Heart left ventricle (tissue), 16 donors: ENCODE measurements around the gene NOP9. TPM values are rescaled to one million over a fixed set of nuclear protein-coding genes. Genes with fewer than 3 reads are reported as not detected.

Experiments used
- ATAC-seq, 4 donors: fragments of 200-7000 bp; cut with Tn5 transposase; one replicate each; pipeline ENCODE4 v1.9.1; 2020 to 2022; ENCODE audit warnings: moderate library complexity in 4 of 4, mild to moderate bottlenecking in 3 of 4, moderate number of reproducible peaks in 1 of 4
- DNase-seq, 5 donors: peaks; one replicate each; pipeline ENCODE4 v3.0.0-alpha.2; 2020
- H3K27ac ChIP-seq, 12 donors: fragments of 200-600 bp; sonication (generic) in 4 of 12; one replicate each; pipeline versions ENCODE4 v1.5.0 to v1.8.0; 2016 to 2022; ENCODE audit warnings: mild to moderate bottlenecking in 2 of 12
- H3K27me3 ChIP-seq, 9 donors: fragments of 200-600 bp; sonication (generic) in 2 of 9; one replicate each; pipeline versions ENCODE4 v1.5.1 to v1.8.0; 2016 to 2022; ENCODE audit warnings: mild to moderate bottlenecking in 3 of 9
- H3K36me3 ChIP-seq, 9 donors: fragments of 200-600 bp; sonication (generic) in 2 of 9; one replicate each; pipeline versions ENCODE4 v1.5.0 to v1.8.0; 2018 to 2022; ENCODE audit warnings: mild to moderate bottlenecking in 2 of 9
- H3K4me1 ChIP-seq, 12 donors: fragments of 200-600 bp; sonication (generic) in 4 of 12; one replicate each; pipeline versions ENCODE4 v1.5.0 to v1.8.0; 2016 to 2022; ENCODE audit warnings: mild to moderate bottlenecking in 3 of 12
- H3K4me3 ChIP-seq, 12 donors: fragments of 200-600 bp; sonication (generic) in 4 of 12; one replicate each; pipeline versions ENCODE4 v1.5.0 to v1.8.0; 2017 to 2022; ENCODE audit warnings: mild to moderate bottlenecking in 9 of 12, moderate library complexity in 4 of 12
- H3K9me3 ChIP-seq, 12 donors: fragments of 200-600 bp; sonication (generic) in 4 of 12; one replicate each; pipeline versions ENCODE4 v1.5.0 to v1.8.0; 2016 to 2022; ENCODE audit warnings: mild to moderate bottlenecking in 1 of 12
- POLR2A ChIP-seq, 2 donors: fragments of 450-650 bp; IDR thresholded peaks; one replicate each; pipeline ENCODE4 v1.6.1; 2017; ENCODE audit warnings: antibody characterized with exemption in 2 of 2, mild to moderate bottlenecking in 2 of 2, moderate library complexity in 2 of 2
- WGBS, 4 donors: extraction: QIAGEN DNeasy Blood & Tissue Kit in 2 of 4; methylation state at CpG; one replicate each; pipeline versions ENCODE4 v1.1.5 to v1.1.7; 2013 to 2018; 5-methylcytosine and 5-hydroxymethylcytosine counted together
- intact Hi-C, 10 donors: fragments of 100-400 bp; cut with DNase I; formaldehyde crosslinking; loops; one replicate each; pipeline versions ENCODE4 v1.11.1 to v1.14.2; 2022
- polyA plus RNA-seq, 2 donors: library from polyadenylated mRNA; stranded (reverse); fragments of 200-250 nt; gene quantifications; one replicate each; pipeline ENCODE4 v1.2.3, GENCODE V29; 2013
- total RNA-seq, 9 donors: library from RNA; depleted of rRNA in 2 of 9; stranded (reverse); fragments of >200 nt in 2 of 9; fragmentation: NEBNext Ultra II Directional in 3 of 9; extraction: Animal tissue kit (Norgen Biotek cat#: 25700) in 3 of 9; gene quantifications; one replicate each; pipeline versions ENCODE4 v1.1.0 to v1.2.4, GENCODE V29; 2016 to 2023
- TF ChIP-seq, protein P1 (sequence below), 12 donors: fragments of 200-600 bp; sonication (generic) in 4 of 12; IDR thresholded peaks; one replicate each; pipeline versions ENCODE4 v1.5.0 to v1.8.0; 2018 to 2022; ENCODE audit warnings: antibody characterized with exemption in 12 of 12, mild to moderate bottlenecking in 5 of 12
- donor health status: ischemic (EF 13 %, LVEDD 7.1; RV severe dilation, severe dysfunction).
- donor health status: healthy with polysubstance abuse.
- donor health status: DM: no; HTN: yes; CAD: no.
- donor health status: DM: no; HTN: no; CAD: no.
- donor health status: ischemic (EF 25% LVEDD 6.9; RV normal size, moderate dysfunction).
- donor health status: ischemic (EF 25% LVEDD 5.7; RV mildly dilated, moderate dysfunction).
- donor health status: healthy.
- donor health status: DM: yes; HTN: yes; CAD: no.
- donor health status: ischemic (EF 35%, LVEDD 5.7; RV mildly dilated, moderate dysfunction).
- donor health status: nonischemic (EF 11% LVEDD 7.7; RV severe dilation, severe dysfunction).
- donor health status: DM: yes; HTN: yes; CAD: no.
- donor health status: PGD.
- donor health status: ischemic (EF 29% LVEDD 5.4; RV normal size, mild dysfunction).
- donor health status: nonischemic (EF 23%, LVEDD 6.1; RV moderate dilation, normal function).

NOP9 gene
- total and polyA plus RNA-seq, 11 donors = 13.5 to 34.0 (median 27.8) TPM

DNA sequence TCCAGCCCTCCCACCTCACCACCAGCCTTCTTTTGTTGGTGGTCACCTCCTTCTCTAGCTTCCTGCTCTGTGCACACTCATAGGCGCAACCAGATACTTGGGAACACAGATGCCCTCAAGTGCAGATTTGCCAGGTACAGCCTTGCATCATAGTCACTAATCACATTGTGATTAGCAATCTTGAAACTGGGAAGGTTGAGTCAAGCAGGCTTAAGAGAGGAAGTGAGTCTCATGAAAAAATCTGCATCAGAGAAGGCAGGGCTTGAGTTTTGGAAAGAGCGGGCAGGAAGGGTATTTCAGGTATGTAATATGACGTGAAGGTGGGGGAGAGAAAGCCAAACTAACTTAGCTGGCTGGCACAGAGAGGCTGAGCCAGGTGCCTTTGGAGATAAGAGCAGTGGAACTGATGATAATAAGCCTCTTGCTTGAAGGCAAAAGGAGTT, 25.5 kb upstream of the NOP9 start:
- peak in 1 of 4 donors; percentile 9 for ATAC-seq
- intact Hi-C loops = no loop called here
- peak overlapping the region in 4 of 12 donors; percentile 8 to 97 (median 30) for H3K27ac ChIP-seq

DNA sequence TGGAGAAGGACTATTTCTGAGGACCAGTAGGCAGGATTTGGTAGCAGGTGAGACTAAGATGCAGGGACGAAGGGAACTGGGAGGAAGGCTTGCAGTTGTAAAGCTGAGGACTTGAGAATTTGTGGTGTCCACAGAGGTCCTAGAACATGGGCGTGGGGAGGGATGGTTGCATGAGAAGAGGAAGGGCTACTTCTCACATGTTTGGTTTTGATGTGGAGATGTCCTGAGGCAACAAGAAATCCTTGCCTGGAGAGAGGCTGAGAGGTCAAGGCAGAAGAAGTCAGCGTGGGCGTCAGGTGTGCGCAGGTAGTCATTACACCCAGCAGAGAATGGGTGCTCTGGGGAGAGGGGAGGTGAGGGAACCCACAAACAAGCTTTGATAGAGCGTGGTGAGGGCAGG, 22.6 kb upstream of the NOP9 start:
- H3K4me1 ChIP-seq = peaks cover 0 to 93% (median 16%) of the 10 kb centered on the region in 12 donors
- H3K27me3 ChIP-seq = no peaks in the 10 kb centered on the region
- intact Hi-C loops = no loop called here
- no peak for DNase-seq
- WGBS, 4 donors = 94 to 96% (median 95%) methylated on average over 6 of the region's 6 CpGs
- H3K9me3 ChIP-seq = no peaks in the 10 kb centered on the region
- no peak for TF ChIP-seq POLR2A (IDR thresholded peaks at IDR 0.05)
- TF ChIP-seq, protein P1, sequence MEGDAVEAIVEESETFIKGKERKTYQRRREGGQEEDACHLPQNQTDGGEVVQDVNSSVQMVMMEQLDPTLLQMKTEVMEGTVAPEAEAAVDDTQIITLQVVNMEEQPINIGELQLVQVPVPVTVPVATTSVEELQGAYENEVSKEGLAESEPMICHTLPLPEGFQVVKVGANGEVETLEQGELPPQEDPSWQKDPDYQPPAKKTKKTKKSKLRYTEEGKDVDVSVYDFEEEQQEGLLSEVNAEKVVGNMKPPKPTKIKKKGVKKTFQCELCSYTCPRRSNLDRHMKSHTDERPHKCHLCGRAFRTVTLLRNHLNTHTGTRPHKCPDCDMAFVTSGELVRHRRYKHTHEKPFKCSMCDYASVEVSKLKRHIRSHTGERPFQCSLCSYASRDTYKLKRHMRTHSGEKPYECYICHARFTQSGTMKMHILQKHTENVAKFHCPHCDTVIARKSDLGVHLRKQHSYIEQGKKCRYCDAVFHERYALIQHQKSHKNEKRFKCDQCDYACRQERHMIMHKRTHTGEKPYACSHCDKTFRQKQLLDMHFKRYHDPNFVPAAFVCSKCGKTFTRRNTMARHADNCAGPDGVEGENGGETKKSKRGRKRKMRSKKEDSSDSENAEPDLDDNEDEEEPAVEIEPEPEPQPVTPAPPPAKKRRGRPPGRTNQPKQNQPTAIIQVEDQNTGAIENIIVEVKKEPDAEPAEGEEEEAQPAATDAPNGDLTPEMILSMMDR (IDR thresholded peaks at IDR 0.05) = no peak
- no peaks in the 10 kb centered on the region for H3K36me3 ChIP-seq
- peak overlapping the region in 1 of 12 donors; percentile 87 for H3K27ac ChIP-seq
- no peak overlapping the region for H3K4me3 ChIP-seq
- ATAC-seq = no peak

More for the DNA sequence above, 25.5 kb upstream of the NOP9 start:
- H3K4me1 ChIP-seq = peaks cover 0 to 76% (median 15%) of the 10 kb centered on the region in 12 donors
- no peak for DNase-seq
- 48 to 67% (median 58%) methylated on average over 3 of the region's 3 CpGs for WGBS, 4 donors
- no peak overlapping the region for H3K4me3 ChIP-seq
- H3K9me3 ChIP-seq = no peaks in the 10 kb centered on the region
- H3K36me3 ChIP-seq = peaks cover 0 to 9% (median 3%) of the 10 kb centered on the region in 9 donors
- no peaks in the 10 kb centered on the region for H3K27me3 ChIP-seq
- TF ChIP-seq POLR2A (IDR thresholded peaks at IDR 0.05) = no peak
- TF ChIP-seq, protein P1 (IDR thresholded peaks at IDR 0.05) = no peak

DNA sequence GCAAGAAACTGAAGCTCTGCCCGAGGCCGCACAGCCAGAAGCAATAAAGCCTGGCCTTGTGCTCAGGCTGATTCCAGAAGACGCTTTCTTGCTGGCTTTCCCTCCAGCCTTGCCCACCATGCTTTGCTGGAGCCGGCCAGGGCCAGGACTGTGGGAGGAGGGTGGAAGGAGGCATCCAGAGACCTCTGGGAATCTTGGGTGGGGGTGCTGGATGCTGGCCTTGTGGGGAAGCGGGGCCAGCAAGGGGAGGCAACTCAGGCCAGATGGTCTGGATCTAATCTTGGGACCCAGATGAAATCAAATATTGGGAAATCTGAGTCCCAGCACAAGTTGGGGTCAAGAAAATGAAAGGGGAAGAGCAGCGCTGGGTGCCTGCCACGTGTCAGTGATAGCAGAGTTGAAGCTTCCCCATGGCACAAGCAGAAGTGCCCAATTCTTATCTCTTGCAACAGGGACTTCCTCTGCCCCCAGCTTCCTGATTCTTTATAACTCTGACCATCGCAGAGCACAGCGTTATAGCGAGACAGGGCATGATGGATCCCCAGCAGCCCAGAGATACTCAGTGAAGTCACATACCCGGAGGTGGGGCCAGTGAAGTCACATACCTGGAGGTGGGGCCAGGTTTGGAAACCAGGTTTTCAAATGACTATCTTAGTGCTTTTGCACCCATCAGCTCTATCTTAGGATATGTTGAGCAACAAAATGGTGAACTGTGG, 21.9 kb upstream of the NOP9 start:
- peak overlapping the region in 2 of 12 donors; percentile 41 to 87 for H3K27ac ChIP-seq
- TF ChIP-seq POLR2A (IDR thresholded peaks at IDR 0.05) = no peak
- TF ChIP-seq, protein P1 (IDR thresholded peaks at IDR 0.05) = no peak
- no peak overlapping the region for H3K4me3 ChIP-seq
- WGBS, 4 donors = 79 to 83% (median 81%) methylated on average over 10 to 11 of the region's 11 CpGs
- DNase-seq = peak in 1 of 5 donors; percentile 48
- intact Hi-C loops = no loop called here
- H3K36me3 ChIP-seq = no peaks in the 10 kb centered on the region
- ATAC-seq = peak in 2 of 4 donors; percentile 21 to 30
- H3K4me1 ChIP-seq = peaks cover 0 to 93% (median 15%) of the 10 kb centered on the region in 12 donors
- no peaks in the 10 kb centered on the region for H3K9me3 ChIP-seq
- no peaks in the 10 kb centered on the region for H3K27me3 ChIP-seq

DNA sequence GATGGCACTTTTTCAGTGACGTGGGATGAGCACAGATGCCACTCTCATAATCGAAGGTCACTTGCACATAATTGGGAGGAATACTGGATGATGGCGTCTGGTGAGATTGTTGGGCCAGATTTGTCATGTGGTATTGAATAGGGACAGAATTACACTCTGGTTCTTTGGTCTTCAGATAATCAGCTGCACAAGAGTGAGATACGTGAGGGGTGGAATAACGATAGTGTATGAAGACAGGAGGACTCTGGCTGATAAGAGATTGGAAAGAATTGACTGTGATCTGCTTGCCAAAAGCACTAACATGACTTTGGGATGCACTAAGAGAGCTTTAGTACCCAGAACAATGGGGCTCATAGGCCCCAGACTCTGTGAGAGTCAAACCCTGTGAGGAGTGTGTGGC, 21.2 kb upstream of the NOP9 start:
- DNase-seq (no peak), ATAC-seq (no peak)
- WGBS, 4 donors = 63 to 70% (median 68%) methylated on average over 5 of the region's 5 CpGs
- Histone ChIP-seq H3K4me3 (no peak overlapping the region), H3K36me3 (no peaks in the 10 kb centered on the region), H3K27ac (peak overlapping the region in 3 of 12 donors; percentile 72 to 87 (median 76)), H3K4me1 (peaks cover 0 to 88% (median 15%) of the 10 kb centered on the region in 12 donors), H3K9me3 (no peaks in the 10 kb centered on the region), H3K27me3 (no peaks in the 10 kb centered on the region)
- TF ChIP-seq POLR2A (IDR thresholded peaks at IDR 0.05) = no peak
- TF ChIP-seq, protein P1 (IDR thresholded peaks at IDR 0.05) = no peak
- intact Hi-C loops = no loop called here
